ENCODE data around the gene TNFRSF18. TPM values are rescaled to one million over a fixed set of nuclear protein-coding genes. Genes with fewer than 3 reads are reported as not detected.

TNFRSF18 gene
- total RNA-seq, 2 experiments from 2014 or later = not detected

- H2AFZ ChIP-seq (ENCODE audit: low read length) = no peak overlapping the region
- no peak for DNase-seq (ENCODE audit: low spot score)
- no peaks in the 10 kb centered on the region for H3K9me2 ChIP-seq (ENCODE audit: insufficient read depth, low read length)
- no peak overlapping the region for H3K27ac ChIP-seq (ENCODE audit: low read depth, low read length, poor library complexity, severe bottlenecking)
- H3K4me3 ChIP-seq (ENCODE audit: low read depth, low read length, poor library complexity, severe bottlenecking) = no peak overlapping the region
- BruUV-seq (replicated peaks) = no TSS peak
- H3K9me3 ChIP-seq (ENCODE audit: low read length) = no peaks in the 10 kb centered on the region
- TF ChIP-seq CTCF (conservative IDR thresholded peaks at IDR 0.05; ENCODE audit: low read length) = no peak
- TF ChIP-seq EZH2phosphoT487 (IDR thresholded peaks at IDR 0.05; ENCODE audit: borderline replicate concordance, low read depth, low read length) = no peak
- H4K20me1 ChIP-seq (ENCODE audit: insufficient read depth, low read length) = no peaks in the 10 kb centered on the region
- CTCF ChIA-PET (ENCODE audit: unreplicated experiment) = no interaction called here
- POLR2A ChIA-PET = no interaction called here
- no peaks in the 10 kb centered on the region for H3K36me3 ChIP-seq (ENCODE audit: insufficient read depth, low read length)
- no peaks in the 10 kb centered on the region for H3K4me1 ChIP-seq (ENCODE audit: insufficient read depth, low read length, poor library complexity, severe bottlenecking)
- intact Hi-C loops (cut with micrococcal nuclease; ENCODE audit: unreplicated experiment) = no loop called here
- no peak overlapping the region for H3K4me2 ChIP-seq (ENCODE audit: low read length)
- no peaks in the 10 kb centered on the region for H3K79me2 ChIP-seq (ENCODE audit: insufficient read depth, low read depth, low read length)
Measured at GRCh38 chr1:1168451-1169411, 37.7 kb downstream of the TNFRSF18 start.

- no peaks in the 10 kb centered on the region for H3K9me3 ChIP-seq (ENCODE audit: low read length)
- DNase-seq (ENCODE audit: low spot score) = no peak
- ChIA-PET POLR2A (no interaction called here), CTCF (ENCODE audit: unreplicated experiment) (no interaction called here)
- intact Hi-C loops (cut with micrococcal nuclease; ENCODE audit: unreplicated experiment) = no loop called here
- TF ChIP-seq CTCF (conservative IDR thresholded peaks at IDR 0.05; ENCODE audit: low read length) (no peak), EZH2phosphoT487 (IDR thresholded peaks at IDR 0.05; ENCODE audit: borderline replicate concordance, low read depth, low read length) (no peak)
- H3K36me3 ChIP-seq (ENCODE audit: insufficient read depth, low read length) = no peaks in the 10 kb centered on the region
- BruUV-seq (replicated peaks) = no TSS peak
- H3K4me3 ChIP-seq (ENCODE audit: low read depth, low read length, poor library complexity, severe bottlenecking) = no peak overlapping the region
- no peak overlapping the region for H2AFZ ChIP-seq (ENCODE audit: low read length)
- no peaks in the 10 kb centered on the region for H3K9me2 ChIP-seq (ENCODE audit: insufficient read depth, low read length)
- no peak overlapping the region for H3K4me2 ChIP-seq (ENCODE audit: low read length)
- no peaks in the 10 kb centered on the region for H3K79me2 ChIP-seq (ENCODE audit: insufficient read depth, low read depth, low read length)
- no peaks in the 10 kb centered on the region for H4K20me1 ChIP-seq (ENCODE audit: insufficient read depth, low read length)
- no peaks in the 10 kb centered on the region for H3K4me1 ChIP-seq (ENCODE audit: insufficient read depth, low read length, poor library complexity, severe bottlenecking)
- H3K27ac ChIP-seq (ENCODE audit: low read depth, low read length, poor library complexity, severe bottlenecking) = no peak overlapping the region
Measured at GRCh38 chr1:1167841-1168450, 38.4 kb downstream of the TNFRSF18 start.

GRCh38 chr1:1167398-1167821, 39.0 kb downstream of the TNFRSF18 start:
- no peak for DNase-seq (ENCODE audit: low spot score)
- Histone ChIP-seq H3K9me2 (ENCODE audit: insufficient read depth, low read length) (no peaks in the 10 kb centered on the region), H2AFZ (ENCODE audit: low read length) (no peak overlapping the region), H3K4me2 (ENCODE audit: low read length) (no peak overlapping the region), H3K4me1 (ENCODE audit: insufficient read depth, low read length, poor library complexity, severe bottlenecking) (no peaks in the 10 kb centered on the region), H3K4me3 (ENCODE audit: low read depth, low read length, poor library complexity, severe bottlenecking) (no peak overlapping the region), H3K36me3 (ENCODE audit: insufficient read depth, low read length) (no peaks in the 10 kb centered on the region), H3K9me3 (ENCODE audit: low read length) (no peaks in the 10 kb centered on the region), H4K20me1 (ENCODE audit: insufficient read depth, low read length) (no peaks in the 10 kb centered on the region), H3K27ac (ENCODE audit: low read depth, low read length, poor library complexity, severe bottlenecking) (no peak overlapping the region), H3K79me2 (ENCODE audit: insufficient read depth, low read depth, low read length) (no peaks in the 10 kb centered on the region)
- BruUV-seq (replicated peaks) = no TSS peak
- POLR2A ChIA-PET = no interaction called here
- intact Hi-C loops (cut with micrococcal nuclease; ENCODE audit: unreplicated experiment) = no loop called here
- TF ChIP-seq EZH2phosphoT487 (IDR thresholded peaks at IDR 0.05; ENCODE audit: borderline replicate concordance, low read depth, low read length) = no peak
- no peak for TF ChIP-seq CTCF (conservative IDR thresholded peaks at IDR 0.05; ENCODE audit: low read length)
- CTCF ChIA-PET (ENCODE audit: unreplicated experiment) = no interaction called here

Data from OCI-LY7 (cell line).